GM21528 (cell line): Measurements from ENCODE around the gene DOHH.

Experiments used
- ATAC-seq: cut with Tn5 transposase; IDR thresholded peaks from one replicate; pipeline ENCODE4 v1.9.1; 2021; ENCODE audit warnings: mild to moderate bottlenecking, moderate library complexity; ENCODE audit not compliant: unreplicated experiment, low FRiP score

Gene DOHH

GRCh38 chr19:3481241-3482090 is 19.0 kb downstream of the DOHH start:
- ATAC-seq: no peak

DNA sequence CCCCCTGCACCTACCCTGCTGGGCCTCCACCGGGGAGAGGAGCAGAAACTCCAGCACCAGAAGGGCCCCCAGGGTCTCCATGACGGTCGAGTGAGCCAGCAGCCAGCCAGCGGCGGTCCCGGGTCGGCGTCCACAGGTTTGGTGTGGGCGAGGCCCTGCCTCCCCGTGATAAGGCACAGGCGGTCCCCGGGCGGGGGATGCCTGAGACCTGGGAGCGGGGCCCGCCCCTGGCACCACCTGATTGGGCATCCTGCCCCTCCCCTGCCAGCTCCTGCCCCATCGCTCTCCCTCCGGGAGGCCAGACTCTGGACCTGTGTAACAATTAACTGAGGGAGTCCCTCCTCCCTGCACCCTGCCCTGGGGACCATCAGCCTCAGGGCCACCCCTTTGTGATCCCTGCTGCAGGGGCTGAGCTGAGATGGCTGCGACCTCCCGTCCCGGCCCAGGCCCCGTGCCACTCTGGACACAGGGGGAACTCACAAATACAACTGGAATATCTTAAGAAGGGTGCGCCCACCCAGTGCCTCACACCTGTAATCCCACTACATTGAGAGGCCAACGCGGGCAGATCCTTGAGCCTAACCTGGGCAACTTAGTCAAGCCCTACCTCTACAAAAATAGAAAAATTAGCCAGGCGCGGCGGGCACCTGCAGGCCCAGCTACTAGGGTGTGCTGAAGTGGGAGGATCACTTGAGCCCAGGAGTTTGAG is 19.9 kb downstream of the DOHH start, which contains the start of gene SMIM24:
TSS of gene SMIM24 (minus strand) at position 143 of the 709 bp plus-strand sequence. CDS start at position 81, 62 bp downstream.
- no peak for ATAC-seq

- ATAC-seq: no peak
Observed at GRCh38 chr19:3479834-3480215, 20.6 kb downstream of the DOHH start.

GRCh38 chr19:3479177-3479833 is 21.2 kb downstream of the DOHH start:
- no peak for ATAC-seq

DNA sequence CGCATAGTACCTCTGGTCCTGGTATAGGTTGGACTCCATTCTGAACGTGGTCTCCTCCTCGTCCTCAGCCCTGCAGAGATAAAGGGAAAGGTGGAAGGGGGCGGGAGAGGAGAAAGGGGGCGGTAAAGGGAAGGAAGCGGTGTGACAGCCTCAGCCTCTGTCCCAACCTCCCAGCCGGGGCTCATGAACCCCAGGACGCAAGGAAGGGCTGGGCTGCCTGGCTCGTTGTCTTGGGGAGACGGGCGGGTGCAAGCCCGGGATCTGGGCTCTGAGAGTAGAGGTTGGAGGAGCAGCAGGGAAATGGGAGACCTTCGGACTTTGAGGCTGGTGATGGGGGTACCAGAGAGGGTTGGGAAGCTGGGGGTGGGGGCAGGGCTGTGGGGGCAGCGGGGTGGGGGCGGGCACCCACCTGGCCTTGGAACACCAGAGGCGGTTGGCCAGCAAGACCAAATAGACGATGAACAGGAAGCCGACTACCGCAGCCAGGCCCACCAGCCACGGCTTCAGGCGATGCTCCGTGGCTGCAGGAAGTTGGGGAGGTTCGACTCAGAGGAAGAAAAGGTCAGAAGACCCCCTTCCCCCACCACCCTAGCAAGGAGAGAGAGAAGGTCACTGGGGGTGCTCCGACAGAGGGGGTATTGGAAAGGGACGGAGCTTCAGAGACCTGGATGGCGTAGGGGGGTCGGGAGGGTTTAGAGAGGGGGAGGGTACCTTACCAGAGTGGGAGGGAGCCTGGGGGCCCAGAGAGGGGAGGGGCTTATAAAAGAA is 21.9 kb downstream of the DOHH start:
- ATAC-seq: no peak

- ATAC-seq: no peak
Observed at GRCh38 chr19:3477951-3478350, 22.5 kb downstream of the DOHH start.

- ATAC-seq: no peak
Observed at GRCh38 chr19:3477506-3477905, 23.0 kb downstream of the DOHH start.

- no peak for ATAC-seq
Observed at GRCh38 chr19:3476830-3477229, 23.6 kb downstream of the DOHH start.

DNA sequence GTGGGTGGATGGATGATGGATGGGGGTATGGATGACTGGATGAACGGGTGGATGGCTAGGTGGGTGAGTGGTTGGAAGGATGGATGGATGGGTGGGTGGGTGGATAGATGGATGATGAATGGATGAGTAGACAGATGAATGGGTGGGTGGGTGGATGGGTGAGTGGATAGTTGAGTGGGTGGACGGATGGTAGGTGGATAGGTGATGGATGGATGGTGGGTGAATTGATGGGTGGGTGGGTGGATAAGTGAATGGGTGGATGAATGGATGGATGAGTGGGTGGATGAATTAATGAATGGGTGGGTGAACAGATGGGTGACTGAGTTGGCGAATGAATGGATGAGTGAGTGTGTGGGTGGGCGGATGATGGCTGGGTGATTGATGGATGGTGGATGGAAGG is 25.0 kb downstream of the DOHH start:
- ATAC-seq: no peak

DNA sequence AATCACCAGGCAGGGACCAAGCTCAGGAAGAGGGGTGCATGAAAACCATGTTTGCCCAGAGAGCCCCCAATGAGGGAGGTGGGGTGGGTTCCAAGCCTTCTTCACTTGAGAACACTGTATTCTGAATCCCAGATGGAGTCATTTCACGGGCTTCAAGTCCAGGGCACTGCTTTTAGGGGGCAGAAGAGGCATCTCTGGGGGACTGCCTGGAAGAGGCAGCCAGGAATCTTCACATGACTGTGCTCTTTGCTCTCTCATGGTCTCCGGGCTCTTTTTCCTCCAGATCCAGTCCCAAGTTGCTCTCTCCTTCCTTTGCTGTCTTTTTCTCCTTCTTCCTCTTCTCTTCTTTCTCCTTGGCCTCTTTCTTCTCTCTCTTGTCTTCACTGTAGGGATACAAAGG is 25.9 kb downstream of the DOHH start:
- ATAC-seq: no peak

DNA sequence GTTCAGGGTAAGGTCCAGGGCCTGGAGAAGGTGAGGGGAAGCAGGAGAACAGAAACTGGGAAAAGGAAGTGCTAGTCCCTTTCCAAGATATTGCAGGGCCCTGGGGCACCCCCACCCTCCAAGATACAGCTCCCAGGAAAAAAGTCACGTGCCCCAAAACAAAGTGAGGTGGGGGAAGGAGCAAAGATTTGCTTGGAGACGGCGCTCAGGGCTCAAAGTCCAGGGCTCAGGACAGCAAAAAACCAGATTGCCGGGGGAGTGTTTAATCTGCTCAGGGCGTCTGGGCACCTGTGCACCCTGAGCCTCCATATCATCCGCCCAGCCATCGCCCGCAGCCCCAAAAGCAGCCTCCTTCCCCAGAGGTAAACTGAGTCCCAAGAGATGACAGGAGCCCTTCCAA is 26.5 kb downstream of the DOHH start:
- ATAC-seq: no peak

DNA sequence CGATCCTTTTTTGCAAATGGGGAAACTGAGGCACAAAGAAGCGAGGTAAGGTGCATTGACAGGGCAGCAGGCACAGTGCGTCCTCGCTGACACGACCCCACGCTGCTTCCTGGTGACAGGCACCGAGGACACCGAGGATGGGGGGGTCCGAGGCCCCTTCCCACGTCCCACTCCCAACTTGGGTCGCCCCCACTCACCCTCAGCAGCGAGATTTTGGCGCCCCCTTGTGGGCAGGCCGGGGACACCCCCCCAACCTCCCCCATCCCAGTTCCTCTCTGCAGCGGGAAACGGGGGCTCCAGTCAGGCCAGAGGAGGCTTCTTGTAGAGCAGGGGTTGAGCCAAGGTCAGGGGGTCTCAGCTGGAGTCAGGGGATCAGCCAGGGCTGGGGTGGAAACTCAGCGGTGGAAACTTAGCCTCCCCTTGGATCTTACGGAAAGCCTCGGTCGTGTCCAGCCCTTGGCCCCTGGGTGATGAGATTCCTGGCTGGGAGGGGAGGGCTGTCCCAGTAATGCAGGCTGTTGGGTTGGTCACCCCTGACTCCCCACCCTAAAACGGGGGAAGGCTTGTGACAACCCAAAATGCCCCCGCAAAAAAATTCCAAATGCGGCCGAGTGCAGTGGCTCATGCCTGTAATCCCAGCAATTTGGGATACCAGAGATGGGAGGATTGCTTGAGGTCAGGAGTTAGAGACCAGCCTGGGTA is 28.4 kb downstream of the DOHH start:
- ATAC-seq: no peak

GRCh38 chr19:3470500-3471128 is 29.9 kb downstream of the DOHH start:
- ATAC-seq: no peak

DNA sequence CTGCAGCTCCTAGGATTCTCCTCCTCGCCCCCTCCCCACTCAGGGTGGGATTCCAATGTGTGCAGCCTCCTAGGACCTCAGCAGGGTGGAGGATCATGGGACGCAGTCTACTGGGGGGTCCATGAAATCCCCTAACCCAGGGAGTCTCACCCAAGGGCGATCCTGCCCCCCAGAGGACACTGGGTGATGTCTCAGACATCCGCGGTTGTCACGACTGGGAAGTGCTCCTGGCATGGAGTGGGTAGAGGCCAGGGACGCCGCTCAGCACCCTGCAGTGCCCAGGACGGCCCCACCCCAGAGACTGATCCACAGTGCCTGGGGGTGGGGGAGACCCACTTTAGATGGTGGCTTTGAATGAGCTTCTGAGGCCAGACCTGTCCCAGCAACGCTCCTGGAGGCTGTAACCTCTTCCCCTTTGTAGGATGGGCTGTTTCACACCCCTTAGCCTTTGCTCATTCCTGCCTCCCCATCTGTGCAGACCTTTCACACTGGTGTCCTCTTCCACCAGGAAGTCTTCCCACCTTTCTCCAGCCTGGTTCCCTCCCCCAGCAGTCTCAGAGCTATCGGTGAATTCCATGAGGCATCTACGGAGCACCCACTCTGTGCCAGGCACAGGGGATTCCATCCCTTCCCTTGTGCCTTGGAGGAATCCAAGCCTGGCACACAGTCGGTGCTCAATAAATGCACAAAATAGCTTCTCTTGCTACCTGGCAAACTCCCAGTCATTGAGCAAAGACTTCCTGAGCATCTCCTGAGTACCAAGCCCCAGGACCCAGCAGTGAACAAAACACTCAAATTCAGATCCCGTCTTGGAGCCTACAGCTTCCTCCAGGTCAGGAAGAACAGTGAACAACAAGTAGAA is 30.6 kb downstream of the DOHH start:
- no peak for ATAC-seq

DNA sequence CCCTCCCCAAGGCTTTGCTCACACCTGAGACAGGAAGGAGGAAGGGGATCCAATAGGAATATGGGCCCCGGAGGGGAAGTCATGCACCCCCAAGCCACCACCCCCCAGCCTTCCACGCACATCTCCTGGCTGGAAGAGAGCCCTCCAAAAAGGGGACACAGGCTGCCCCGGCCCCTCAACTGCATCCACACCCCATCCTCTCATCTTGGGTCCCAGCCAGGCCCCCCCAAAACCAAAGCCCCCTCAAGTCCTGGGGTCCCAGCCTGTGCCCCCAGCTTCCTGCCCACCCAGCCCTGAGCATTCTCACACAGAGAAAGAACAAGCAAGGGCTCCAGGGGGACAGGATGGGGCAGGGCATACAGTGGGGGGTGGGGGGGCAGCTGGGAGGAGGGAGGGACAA is 32.3 kb downstream of the DOHH start:
- ATAC-seq: no peak

DNA sequence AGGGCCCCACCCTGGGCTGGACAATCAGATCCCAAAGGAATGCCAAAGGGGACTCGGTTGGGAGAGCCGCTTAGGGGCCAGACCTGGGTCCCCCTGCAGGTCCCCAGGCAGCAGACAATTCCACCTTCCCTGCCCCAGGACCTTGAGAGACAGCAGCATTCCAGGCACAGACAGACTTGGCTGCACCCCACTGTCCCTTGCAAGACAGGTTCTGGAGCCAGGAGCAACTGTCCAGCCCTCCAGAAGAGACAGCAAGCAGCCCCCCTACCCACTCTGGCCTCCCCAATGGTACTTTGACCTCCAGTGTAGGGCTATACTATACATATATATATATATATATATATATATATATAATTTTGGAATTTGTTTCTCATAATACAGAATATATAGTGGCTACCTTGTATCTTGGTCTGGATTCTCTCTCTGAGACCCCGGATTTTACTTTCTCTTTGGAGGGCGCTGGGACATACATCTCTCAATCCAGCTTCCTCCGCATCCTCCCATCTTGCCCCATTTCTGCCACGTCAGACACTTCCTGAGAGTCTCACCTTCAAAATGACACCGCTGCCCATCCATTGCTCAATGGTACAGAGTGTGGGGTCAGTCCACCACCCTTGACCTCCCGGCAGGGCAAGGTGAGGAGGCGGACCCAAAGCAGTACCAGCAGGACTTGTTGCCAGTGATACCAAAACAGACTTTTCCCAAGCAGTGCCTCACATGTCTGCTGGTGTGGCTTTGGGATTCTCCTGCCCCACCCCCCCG is 32.9 kb downstream of the DOHH start:
- no peak for ATAC-seq

DNA sequence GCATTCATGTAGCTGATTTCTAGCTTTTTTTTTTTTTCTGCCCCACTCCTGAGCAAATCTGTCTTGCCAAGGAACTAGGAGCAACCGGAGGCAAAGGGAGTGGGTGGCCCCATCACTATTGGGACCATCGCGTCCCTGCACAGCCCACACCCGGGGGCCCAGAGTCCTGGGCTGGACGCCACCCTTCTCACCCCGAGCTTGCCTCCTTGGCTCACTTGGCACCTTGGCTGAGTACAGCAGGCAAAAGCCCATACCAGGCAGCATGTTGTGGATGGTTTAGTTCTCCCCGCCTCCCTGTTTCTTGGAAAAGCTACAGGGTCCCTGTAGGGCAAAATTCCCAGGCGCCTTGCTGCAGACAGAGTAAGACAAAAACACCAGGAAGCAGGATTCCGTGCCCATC is 33.8 kb downstream of the DOHH start:
- no peak for ATAC-seq

DNA sequence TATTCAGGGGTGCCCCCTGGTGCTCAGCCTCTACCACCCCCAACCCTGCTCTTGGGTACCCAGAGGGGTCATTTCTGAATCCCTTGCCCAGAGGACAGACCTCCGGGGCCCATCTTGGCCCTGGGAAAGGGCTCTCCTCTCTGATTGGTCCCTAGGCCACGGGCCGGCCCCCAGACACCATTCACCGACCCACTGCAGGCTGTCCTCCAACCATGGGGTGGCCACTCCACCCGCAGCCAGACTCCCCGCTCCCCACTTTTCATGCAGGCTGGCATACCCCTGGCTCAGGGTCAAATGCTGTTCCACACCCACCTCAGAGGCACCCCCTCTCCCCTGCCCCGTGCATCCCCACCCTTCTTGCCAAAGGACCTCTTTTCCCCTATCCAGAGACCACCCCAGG is 34.9 kb downstream of the DOHH start:
- ATAC-seq: no peak
